Brain microvascular endothelial cell (primary cell): ENCODE results near the gene TPSD1.
"Not testable (repeated sequence)": the region's sequence is repeated elsewhere in the genome, so short reads cannot be mapped to it uniquely, and the experiment has no call there.

Experiments used
- DNase-seq: peaks from one replicate; pipeline ENCODE4 v3.0.0-alpha.2; 2020
- H3K27ac ChIP-seq: fragments of 250-450 bp; sonication (Bioruptor Pico); 2 replicates; pipeline ENCODE4 v1.5.1; 2020; ENCODE audit warnings: mild to moderate bottlenecking, moderate library complexity
- H3K27me3 ChIP-seq: fragments of 250-450 bp; sonication (Bioruptor Pico); replicated peaks from 2 replicates; pipeline ENCODE4 v1.5.1; 2020; ENCODE audit warnings: mild to moderate bottlenecking
- H3K36me3 ChIP-seq: fragments of 250-450 bp; sonication (Bioruptor Pico); replicated peaks from 2 replicates; pipeline ENCODE4 v1.5.1; 2020; ENCODE audit warnings: mild to moderate bottlenecking
- H3K4me3 ChIP-seq: 2 replicates; pipeline ENCODE4 v1.5.1; 2011; ENCODE audit warnings: low read depth, mild to moderate bottlenecking, control low read depth, low read length, moderate library complexity
- CTCF ChIP-seq: IDR thresholded peaks from 2 replicates; pipeline ENCODE4 v1.5.1; 2011; ENCODE audit warnings: low read depth, mild to moderate bottlenecking, moderate library complexity, low read length, control low read depth, inconsistent platforms; ENCODE audit errors: missing control alignments
- in situ Hi-C: cut with HindIII; loops from 2 replicates; pipeline ENCODE4 v1.10.0; 2017; ENCODE audit warnings: low sequenced_read_pairs, low pct_ligation_motif_present

The TPSD1 gene

GRCh38 chr16:1223355-1224214, 32.3 kb upstream of the TPSD1 start:
- no peaks in the 10 kb centered on the region for H3K27me3 ChIP-seq
- no peak for DNase-seq
- H3K4me3 ChIP-seq: no peak overlapping the region
- H3K36me3 ChIP-seq: no peaks in the 10 kb centered on the region
- no peak for TF ChIP-seq CTCF
- no peak overlapping the region for H3K27ac ChIP-seq
- in situ Hi-C loops: no loop called here

- Histone ChIP-seq H3K27ac (no peak overlapping the region), H3K4me3 (no peak overlapping the region), H3K27me3 (no peaks in the 10 kb centered on the region), H3K36me3 (no peaks in the 10 kb centered on the region)
- in situ Hi-C loops: no loop called here
- TF ChIP-seq CTCF: no peak
- no peak for DNase-seq
Measured at GRCh38 chr16:1224558-1224957, 31.3 kb upstream of the TPSD1 start.

- no peak within 1 kb of the TSS for H3K27ac ChIP-seq
- H3K4me3 ChIP-seq: no peak within 1 kb of the TSS
- in situ Hi-C loops: no loop called here
- TF ChIP-seq CTCF: no peak
- DNase-seq: no peak
- H3K36me3 ChIP-seq: no peaks in the 10 kb centered on the region
- no peaks in the 10 kb centered on the region for H3K27me3 ChIP-seq
Measured at GRCh38 chr16:1225051-1225451, 30.8 kb upstream of the TPSD1 start, which contains the start of gene TPSG1. TSS of gene TPSG1 (minus strand) at chr16:1225268. CDS start at chr16:1225252, 16 bp downstream.

- H3K27me3 ChIP-seq, in situ Hi-C loops, DNase-seq, H3K27ac ChIP-seq, H3K36me3 ChIP-seq, H3K4me3 ChIP-seq: not testable (repeated sequence)
Measured at GRCh38 chr16:1225728-1226311, 30.0 kb upstream of the TPSD1 start.

GRCh38 chr16:1226692-1227091, 29.2 kb upstream of the TPSD1 start:
- in situ Hi-C loops, DNase-seq, H3K4me3 ChIP-seq, H3K27ac ChIP-seq, H3K27me3 ChIP-seq, H3K36me3 ChIP-seq: not testable (repeated sequence)

- H3K27me3 ChIP-seq, DNase-seq, H3K36me3 ChIP-seq, in situ Hi-C loops, H3K27ac ChIP-seq, H3K4me3 ChIP-seq: not testable (repeated sequence)
Measured at GRCh38 chr16:1228227-1228626, 27.6 kb upstream of the TPSD1 start.

- H3K27me3 ChIP-seq, DNase-seq, H3K27ac ChIP-seq, H3K4me3 ChIP-seq, H3K36me3 ChIP-seq, in situ Hi-C loops: not testable (repeated sequence)
Measured at GRCh38 chr16:1229476-1229875, 26.4 kb upstream of the TPSD1 start.

GRCh38 chr16:1230084-1230470, 25.8 kb upstream of the TPSD1 start, which contains the start of gene TPSB2:
TSS of gene TPSB2 (minus strand) at chr16:1230184. CDS start at chr16:1229951, 233 bp downstream.
- H3K36me3 ChIP-seq, H3K27me3 ChIP-seq, DNase-seq, H3K4me3 ChIP-seq, H3K27ac ChIP-seq, in situ Hi-C loops: not testable (repeated sequence)

- H3K27ac ChIP-seq, DNase-seq, H3K36me3 ChIP-seq, in situ Hi-C loops, H3K4me3 ChIP-seq, H3K27me3 ChIP-seq: not testable (repeated sequence)
Measured at GRCh38 chr16:1230471-1231212, 25.2 kb upstream of the TPSD1 start.

- in situ Hi-C loops, H3K27me3 ChIP-seq, H3K36me3 ChIP-seq, DNase-seq, H3K27ac ChIP-seq, H3K4me3 ChIP-seq: not testable (repeated sequence)
Measured at GRCh38 chr16:1231301-1231700, 24.6 kb upstream of the TPSD1 start.
